H1 (cell line): ENCODE data around the gene PRR3. TPM values are rescaled to one million over a fixed set of nuclear protein-coding genes. Genes with fewer than 3 reads are reported as not detected.

Source experiments
- RAD21 ChIP-seq, 2 experiments: IDR thresholded peaks in 1 of 2; conservative IDR thresholded peaks in 1 of 2; 2 replicates each; pipeline ENCODE4 v1.6.1; 2011; ENCODE audit warnings: low read depth in 2 of 2, low read length in 2 of 2, improper control_type of control experiment in 1 of 2, inconsistent platforms in 1 of 2, mild to moderate bottlenecking in 1 of 2, moderate library complexity in 1 of 2
- polyA plus RNA-seq, 7 experiments: library from polyadenylated mRNA; depleted of rRNA in 3 of 7; stranded (reverse) in 5 of 7; unstranded in 2 of 7; fragments of >200 nt in 5 of 7; fragments of 200-250 nt in 2 of 7; gene quantifications; 1 replicate in 5 of 7; 2 replicates in 1 of 7; 4 replicates in 1 of 7; pipeline versions ENCODE4 v1.2.1 to v1.2.3, GENCODE V29; 2011 to 2013; ENCODE audit warnings: missing spikeins in 2 of 7, mixed read lengths in 2 of 7
- total RNA-seq: library from RNA; stranded (reverse); fragmentation: NEBNext Ultra II Directional; extraction: Animal tissue kit (Norgen Biotek cat#: 25700); gene quantifications from 2 replicates; pipeline ENCODE4 v1.2.1, GENCODE V29; 2021

PRR3 gene
- total and polyA plus RNA-seq, 2 of the 8 experiments (the other 6 are each of a cell fraction or from before 2014, with no cell fraction given): 10.5 to 24.2 TPM

DNA sequence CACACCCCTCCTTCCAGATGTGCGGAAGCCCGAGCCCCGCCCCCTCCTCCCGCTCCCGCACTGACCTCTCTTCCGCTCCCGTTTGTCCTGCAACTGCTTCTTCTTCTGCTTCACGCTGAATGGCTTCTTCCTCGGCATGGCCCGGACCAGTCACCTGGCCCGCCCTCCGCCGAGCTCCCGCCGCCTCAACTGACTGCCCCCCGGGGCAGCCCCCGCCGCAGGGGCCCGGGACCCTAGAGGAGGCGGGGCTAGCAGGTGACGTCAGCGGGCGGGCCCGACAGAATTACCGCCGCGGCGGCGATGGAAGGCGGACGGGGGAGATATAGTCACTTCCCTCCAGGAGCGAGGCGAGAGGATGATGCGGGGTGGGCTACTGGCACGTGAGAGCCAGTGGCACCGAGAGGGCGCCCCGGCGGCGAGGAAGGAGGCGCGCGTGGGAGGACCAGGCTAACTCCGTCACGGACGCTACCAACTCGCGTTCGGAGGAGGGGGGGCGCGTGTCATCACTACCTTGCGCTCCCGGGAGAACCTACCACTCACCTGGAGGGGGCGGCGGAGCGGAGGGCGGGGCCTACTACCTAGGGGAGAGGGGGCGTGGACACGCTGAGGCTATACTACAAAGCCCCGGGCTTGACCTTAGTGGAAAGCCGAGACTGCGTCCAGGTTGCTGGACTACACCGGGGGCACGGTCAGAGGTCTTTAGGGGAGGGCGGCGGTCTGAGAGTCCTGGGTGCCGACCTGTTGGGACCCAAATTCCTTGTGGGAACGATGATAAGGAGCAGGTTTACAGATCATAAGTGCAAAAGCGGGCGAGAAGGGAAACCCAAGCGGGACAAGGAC is 809 bp upstream of the PRR3 start, which contains the start of gene GNL1 (continued):
- no peak for TF ChIP-seq RAD21 (IDR thresholded peaks at IDR 0.05 in 1 of 2, conservative IDR thresholded peaks at IDR 0.05 in 1 of 2; ENCODE audit: low read depth in 2 of 2, low read length in 2 of 2)
